MCF 10A (cell line): Measurements from ENCODE around the gene DUSP7. TPM values are rescaled to one million over a fixed set of nuclear protein-coding genes. Genes with fewer than 3 reads are reported as not detected.
A peak's percentile ranks its signal among the peaks of the same experiment; 100 is the strongest.

Experiments used
- BruUV-seq: library from RNA; stranded (reverse); fragments of 400-500 nt; replicated peaks from 2 replicates; lab custom pipeline; 2021; lab: Mats Ljungman, UMichigan
- CTCF ChIA-PET: fragments of 300-600 bp; sonication (Branson Sonifier 250); formaldehyde crosslinking; extraction: SDS; loops from one replicate; lab custom pipeline; 2021; ENCODE audit warnings: antibody characterized with exemption, inconsistent platforms; lab: Yijun Ruan, JAX
- POLR2A ChIA-PET: fragments of 300-600, 350-650 bp; sonication (Branson Sonifier 250); formaldehyde crosslinking; extraction: SDS; loops from one replicate; lab custom pipeline; 2020; ENCODE audit warnings: antibody characterized with exemption, inconsistent platforms; lab: Yijun Ruan, JAX
- DNase-seq: peaks from one replicate; pipeline ENCODE4 v3.0.0-alpha.2; 2018; ENCODE audit not compliant: unreplicated experiment
- H3K27ac Mint-ChIP-seq: one replicate; pipeline ENCODE4 v1.8.0; 2022; ENCODE audit warnings: mild to moderate bottlenecking, low read depth, mixed read lengths; ENCODE audit not compliant: unreplicated experiment
- H3K27me3 Mint-ChIP-seq: one replicate; pipeline ENCODE4 v1.8.0; 2022; ENCODE audit warnings: mixed read lengths; ENCODE audit not compliant: insufficient read depth, unreplicated experiment
- H3K36me3 Mint-ChIP-seq: one replicate; pipeline ENCODE4 v1.8.0; 2022; ENCODE audit warnings: mild to moderate bottlenecking, moderate library complexity, mixed read lengths; ENCODE audit not compliant: insufficient read depth, unreplicated experiment
- H3K4me1 Mint-ChIP-seq: one replicate; pipeline ENCODE4 v1.8.0; 2022; ENCODE audit warnings: mixed read lengths; ENCODE audit not compliant: insufficient read depth, unreplicated experiment
- H3K4me3 Mint-ChIP-seq: one replicate; pipeline ENCODE4 v1.8.0; 2022; ENCODE audit warnings: mild to moderate bottlenecking, moderate library complexity, mixed read lengths; ENCODE audit not compliant: unreplicated experiment
- H3K9me3 Mint-ChIP-seq: one replicate; pipeline ENCODE4 v1.8.0; 2022; ENCODE audit warnings: mixed read lengths; ENCODE audit not compliant: unreplicated experiment
- CTCF ChIP-seq: fragments of 200-600 bp; IDR thresholded peaks from one replicate; pipeline ENCODE4 v1.8.0; 2022; ENCODE audit warnings: antibody characterized with exemption, mild to moderate bottlenecking; ENCODE audit not compliant: unreplicated experiment
- intact Hi-C: fragments of 100-400 bp; cut with micrococcal nuclease; formaldehyde crosslinking; loops from 2 replicates; pipeline ENCODE4 v1.14.1; 2022
- total RNA-seq: library from RNA; stranded (reverse); gene quantifications from 2 replicates; pipeline ENCODE4 v1.2.3, GENCODE V29; 2022

DUSP7 gene
- total RNA-seq, 1 experiment from 2014 or later: 69.1 TPM

DNA sequence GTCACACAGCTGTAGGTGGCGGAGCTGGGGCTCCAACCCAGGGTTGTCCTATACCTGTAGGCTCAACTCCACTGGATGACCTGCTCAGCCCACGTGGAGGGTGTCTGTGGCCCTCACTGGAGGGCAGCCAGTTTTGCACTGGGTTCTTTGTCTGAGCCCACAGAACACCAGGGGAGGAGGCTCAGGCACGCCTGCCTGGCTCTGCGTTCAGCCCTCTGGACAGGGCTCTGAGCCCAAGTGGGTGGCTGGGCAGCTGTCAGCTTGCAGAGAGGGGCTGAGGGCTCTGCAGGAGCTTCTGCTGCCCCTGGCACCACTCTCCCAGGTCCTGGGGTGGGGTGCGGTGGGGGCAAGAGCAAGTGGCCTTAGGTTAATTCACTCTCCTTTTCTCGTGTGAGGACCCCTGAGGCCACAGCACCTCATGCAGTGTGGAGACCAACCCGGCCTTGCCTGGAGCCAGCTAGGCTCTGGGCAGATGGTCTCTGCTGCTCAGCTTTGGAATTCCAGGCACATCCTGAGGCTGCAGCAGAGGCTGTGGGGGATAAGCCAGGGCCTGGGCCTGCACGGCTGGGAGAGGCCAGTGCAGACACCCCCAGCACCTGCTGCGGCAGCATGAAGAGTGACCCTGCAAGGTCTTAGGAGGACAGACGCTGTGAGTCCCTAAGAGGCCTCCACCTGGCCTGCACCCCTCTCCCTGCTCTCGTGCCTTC is 23.5 kb downstream of the DUSP7 start:
- Mint-ChIP-seq H3K9me3 (no peaks in the 10 kb centered on the region), H3K4me1 (peaks cover 18% of the 10 kb centered on the region), H3K27me3 (no peaks in the 10 kb centered on the region), H3K27ac (no peak overlapping the region), H3K36me3 (no peaks in the 10 kb centered on the region), H3K4me3 (no peak overlapping the region)
- no peak for TF ChIP-seq CTCF
- intact Hi-C loops: no loop called here
- no TSS peak for BruUV-seq
- no peak for DNase-seq
- CTCF ChIA-PET: interaction anchor here (0.7 to 2.5 kb wide), 6 partner anchors 12 to 187 kb away, joined by 3 to 10 read pairs (median 4); no protein-coding TSS in a partner anchor
- POLR2A ChIA-PET: interaction anchor here (0.9 kb wide), 1 partner anchor 245 kb away, joined by 3 read pairs; the partner anchor contains the start of gene WDR82

DNA sequence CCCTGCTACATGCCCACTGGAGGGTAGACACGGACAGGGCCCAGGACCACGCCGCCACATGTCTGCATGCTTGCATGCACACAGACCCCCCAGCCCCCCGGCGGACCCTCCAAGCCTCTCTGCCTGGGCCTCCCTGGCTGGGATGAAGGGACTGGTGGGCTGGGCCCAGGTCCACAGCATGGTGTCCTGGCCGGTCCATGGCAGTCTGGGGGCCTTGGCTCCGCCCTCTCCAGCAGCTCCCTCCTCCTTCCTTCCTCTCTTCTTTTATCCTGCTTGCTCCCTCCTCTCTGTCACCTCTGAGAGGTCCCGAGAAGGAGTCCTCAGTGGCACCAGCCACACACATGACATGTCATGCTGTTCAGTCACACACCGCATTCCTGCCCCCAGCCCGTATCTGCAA is 24.5 kb downstream of the DUSP7 start:
- Mint-ChIP-seq H3K27ac (no peak overlapping the region), H3K27me3 (no peaks in the 10 kb centered on the region), H3K4me3 (no peak overlapping the region), H3K4me1 (peaks cover 15% of the 10 kb centered on the region), H3K9me3 (no peaks in the 10 kb centered on the region), H3K36me3 (no peaks in the 10 kb centered on the region)
- ChIA-PET CTCF (interaction anchor here (1.5 to 2.5 kb wide), 2 partner anchors 13 to 28 kb away, joined by 4 to 10 read pairs; no protein-coding TSS in a partner anchor), POLR2A (interaction anchor here (0.6 to 1.9 kb wide), 3 partner anchors 10 to 418 kb away, joined by 3 to 5 read pairs (median 3); partner anchors contain the start of gene DUSP7)
- no peak for DNase-seq
- intact Hi-C loops: no loop called here
- no TSS peak for BruUV-seq
- no peak for TF ChIP-seq CTCF

DNA sequence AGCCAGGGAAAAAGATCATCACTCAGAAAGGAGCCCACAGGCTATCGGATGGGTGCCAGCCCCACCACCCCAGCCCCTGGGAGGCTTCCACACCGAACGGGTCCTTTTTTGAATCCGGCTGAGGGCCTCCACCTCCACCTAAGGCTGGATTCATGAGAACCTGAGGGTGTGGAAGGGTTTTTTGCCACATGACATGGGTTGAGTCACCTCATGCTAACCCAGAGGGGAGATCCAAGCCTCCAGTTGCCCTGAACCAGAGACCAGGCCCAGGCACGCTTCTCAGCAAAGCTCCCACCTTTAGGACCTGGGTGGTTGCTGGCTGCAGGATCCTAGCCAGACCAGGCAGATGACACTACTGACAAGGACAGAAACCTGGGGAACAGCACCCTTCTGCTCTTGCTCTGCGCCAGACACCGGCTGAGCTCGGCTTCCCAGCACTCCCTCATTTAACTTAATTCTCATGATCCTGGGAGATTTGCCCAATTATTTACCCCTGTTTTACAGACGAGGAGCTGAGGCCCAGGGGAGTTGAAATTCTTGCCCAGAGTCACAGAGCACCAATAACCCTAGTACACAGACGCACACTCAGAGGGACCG is 25.6 kb downstream of the DUSP7 start:
- H3K27me3 Mint-ChIP-seq: no peaks in the 10 kb centered on the region
- H3K4me1 Mint-ChIP-seq: peaks cover 21% of the 10 kb centered on the region
- ChIA-PET POLR2A (interaction anchor here (0.6 to 1.9 kb wide), 5 partner anchors 9 to 450 kb away, joined by 3 to 6 read pairs (median 3); partner anchors contain the start of genes DUSP7, POC1A and RPL29), CTCF (interaction anchor here (0.7 kb wide), 1 partner anchor 8 kb away, joined by 3 read pairs; no protein-coding TSS in a partner anchor)
- H3K36me3 Mint-ChIP-seq: no peaks in the 10 kb centered on the region
- intact Hi-C loops: no loop called here
- peak overlapping the region; percentile 35 for H3K27ac Mint-ChIP-seq
- no peaks in the 10 kb centered on the region for H3K9me3 Mint-ChIP-seq
- H3K4me3 Mint-ChIP-seq: no peak overlapping the region
- no peak for TF ChIP-seq CTCF
- DNase-seq: no peak
- BruUV-seq: no TSS peak

DNA sequence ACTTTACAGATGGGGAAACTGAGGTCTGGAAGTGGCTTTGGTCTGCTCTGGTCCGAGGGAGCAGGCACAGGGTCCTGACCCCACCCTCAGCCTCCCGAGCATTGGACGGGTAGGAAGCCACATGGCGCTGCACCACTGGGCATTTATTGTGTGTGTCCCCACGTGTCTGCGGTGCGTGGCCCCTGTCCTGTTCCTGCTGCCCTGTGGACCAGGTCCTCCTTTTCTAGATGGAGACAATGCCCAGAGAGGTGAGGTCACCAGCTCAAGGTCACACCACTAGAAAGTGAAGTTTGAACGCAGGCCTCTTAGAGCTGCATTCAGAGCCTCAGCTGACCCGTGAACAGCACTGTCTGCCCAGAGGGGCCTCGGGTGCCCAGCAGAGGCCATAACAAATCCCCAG is 26.8 kb downstream of the DUSP7 start:
- ChIA-PET CTCF (interaction anchor here (0.9 to 1.6 kb wide), 4 partner anchors 24 to 94 kb away, joined by 4 to 12 read pairs (median 6); no protein-coding TSS in a partner anchor), POLR2A (interaction anchor here (1.2 to 1.9 kb wide), 2 partner anchors 34 kb away, joined by 3 to 6 read pairs; partner anchors contain the start of gene RPL29)
- intact Hi-C loops: no loop called here
- DNase-seq: no peak
- H3K27me3 Mint-ChIP-seq: no peaks in the 10 kb centered on the region
- H3K36me3 Mint-ChIP-seq: no peaks in the 10 kb centered on the region
- H3K27ac Mint-ChIP-seq: no peak overlapping the region
- no peaks in the 10 kb centered on the region for H3K9me3 Mint-ChIP-seq
- no peak for TF ChIP-seq CTCF
- BruUV-seq: no TSS peak
- H3K4me3 Mint-ChIP-seq: no peak overlapping the region
- peaks cover 21% of the 10 kb centered on the region for H3K4me1 Mint-ChIP-seq
